A549 (cell line): ENCODE measurements around the gene NAP1L3. TPM values are rescaled to one million over a fixed set of nuclear protein-coding genes. Genes with fewer than 3 reads are reported as not detected.

Source experiments
- ATAC-seq, 2 experiments: fragments of 200-7000 bp in 1 of 2; fragments of >200 bp in 1 of 2; cut with Nextera tagmentation in 1 of 2; cut with Tn5 transposase in 1 of 2; 3 replicates each; pipeline versions ENCODE4 v1.8.0 to v1.9.1; 2018 to 2020; ENCODE audit warnings: mild to moderate bottlenecking in 1 of 2, moderate library complexity in 1 of 2
- CTCF ChIA-PET: fragments of 300-600 bp; sonication (Branson Sonifier 250); formaldehyde crosslinking; extraction: SDS; loops from one replicate; lab custom pipeline; 2021; ENCODE audit warnings: antibody characterized with exemption, inconsistent platforms; lab: Yijun Ruan, JAX
- POLR2A ChIA-PET: fragments of 350-600 bp; formaldehyde crosslinking; extraction: SDS; loops from one replicate; lab custom pipeline; 2021; ENCODE audit warnings: antibody characterized with exemption, inconsistent platforms; lab: Yijun Ruan, JAX
- DNase-seq, 2 experiments: peaks; one replicate each; pipeline versions ENCODE4 v3.0.0 to v3.0.0-alpha.2; 2011 to 2016; ENCODE audit warnings: low read depth in 1 of 2, low spot score in 1 of 2
- FAIRE-seq: peaks from 2 replicates; lab custom pipeline; 2011; peaks lifted over from hg19 to GRCh38; lab: Jason Lieb, UNC
- H3K27ac ChIP-seq, 2 experiments: fragments of >200 bp; sonication (Bioruptor Twin); formaldehyde crosslinking; 3 replicates each; pipeline ENCODE4 v1.5.1; 2016 to 2017
- H3K4me1 ChIP-seq: fragments of >200 bp; sonication (Bioruptor Twin); formaldehyde crosslinking; 3 replicates; pipeline ENCODE4 v1.6.1; 2016
- H3K4me2 ChIP-seq: fragments of >200 bp; sonication (Bioruptor Twin); formaldehyde crosslinking; 3 replicates; pipeline ENCODE4 v1.6.1; 2016
- H3K4me3 ChIP-seq: fragments of >200 bp; sonication (Bioruptor Twin); formaldehyde crosslinking; 3 replicates; pipeline ENCODE4 v1.5.1; 2016
- H3K9me3 ChIP-seq: fragments of >200 bp; sonication (Bioruptor Twin); formaldehyde crosslinking; 3 replicates; pipeline ENCODE4 v1.6.1; 2016
- CBX8 ChIP-seq: fragments of 200-600 bp; sonication (generic); IDR thresholded peaks from 2 replicates; pipeline ENCODE4 v1.6.1; 2016
- CEBPB ChIP-seq, 2 experiments: fragments of >200 bp in 1 of 2; sonication (Bioruptor Twin) in 1 of 2; formaldehyde crosslinking in 1 of 2; IDR thresholded peaks; 2 replicates each; pipeline ENCODE4 v1.6.1; 2012 to 2016
- CHD4 ChIP-seq: fragments of 200-600 bp; sonication (generic); IDR thresholded peaks from 2 replicates; pipeline ENCODE4 v1.6.1; 2016; ENCODE audit warnings: antibody characterized with exemption, mild to moderate bottlenecking, borderline replicate concordance
- EHF ChIP-seq: fragments of 250-450 bp; sonication (Bioruptor Pico); IDR thresholded peaks from 2 replicates; pipeline ENCODE4 v1.5.0; 2020; ENCODE audit warnings: mild to moderate bottlenecking
- EHMT2 ChIP-seq: fragments of 200-600 bp; sonication (generic); IDR thresholded peaks from 2 replicates; pipeline ENCODE4 v1.6.1; 2016; ENCODE audit warnings: antibody characterized with exemption, low read depth, mild to moderate bottlenecking, moderate library complexity
- HOXA7 ChIP-seq: fragments of 250-450 bp; sonication (Bioruptor Pico); IDR thresholded peaks from 2 replicates; pipeline ENCODE4 v1.5.0; 2020; ENCODE audit warnings: mild to moderate bottlenecking, moderate library complexity
- JUN ChIP-seq, 2 experiments: fragments of >200 bp; sonication (Bioruptor Twin); formaldehyde crosslinking; IDR thresholded peaks; 2 replicates in 1 of 2; 3 replicates in 1 of 2; pipeline ENCODE4 v1.6.1; 2016 to 2017
- JUNB ChIP-seq: fragments of >200 bp; sonication (Bioruptor Twin); formaldehyde crosslinking; IDR thresholded peaks from 2 replicates; pipeline ENCODE4 v1.6.1; 2016
- KDM1A ChIP-seq: fragments of 200-600 bp; sonication (generic); IDR thresholded peaks from 2 replicates; pipeline ENCODE4 v1.6.1; 2016; ENCODE audit warnings: low read depth, mild to moderate bottlenecking
- MAZ ChIP-seq: fragments of 150-350 bp; IDR thresholded peaks from 2 replicates; pipeline ENCODE4 v1.6.1; 2014; ENCODE audit warnings: antibody characterized with exemption, low read depth, low read length, borderline replicate concordance
- MYC ChIP-seq: IDR thresholded peaks from 2 replicates; pipeline ENCODE4 v1.6.1; 2012; ENCODE audit warnings: mild to moderate bottlenecking, inconsistent platforms, low read length, improper control_type of control experiment, borderline replicate concordance
- RAD21 ChIP-seq, 2 experiments: fragments of >200 bp in 1 of 2; sonication (Bioruptor Twin) in 1 of 2; formaldehyde crosslinking in 1 of 2; IDR thresholded peaks in 1 of 2; conservative IDR thresholded peaks in 1 of 2; 2 replicates in 1 of 2; 3 replicates in 1 of 2; pipeline ENCODE4 v1.6.1; 2012 to 2018; ENCODE audit warnings: inconsistent platforms in 1 of 2
- RCOR1 ChIP-seq: fragments of 150-350 bp; IDR thresholded peaks from 2 replicates; pipeline ENCODE4 v1.6.1; 2014; ENCODE audit warnings: antibody characterized with exemption, low read length, low read depth
- RFX5 ChIP-seq: fragments of 450-650 bp; IDR thresholded peaks from 2 replicates; pipeline ENCODE4 v1.7.1; 2014; ENCODE audit warnings: antibody characterized with exemption, mild to moderate bottlenecking, moderate library complexity
- SREBF2 ChIP-seq: fragments of 450-650 bp; IDR thresholded peaks from 2 replicates; pipeline ENCODE4 v1.6.1; 2014; ENCODE audit warnings: mild to moderate bottlenecking, moderate library complexity
- ZC3H11A ChIP-seq: fragments of 450-650 bp; IDR thresholded peaks from 2 replicates; pipeline ENCODE4 v1.6.1; 2014; ENCODE audit warnings: antibody characterized with exemption, mild to moderate bottlenecking
- ZNF302 ChIP-seq: fragments of 250-450 bp; sonication (Bioruptor Pico); IDR thresholded peaks from 2 replicates; pipeline ENCODE4 v1.9.0; 2021; ENCODE audit warnings: inconsistent platforms, mild to moderate bottlenecking, moderate library complexity
- ZSCAN20 ChIP-seq: fragments of 250-450 bp; sonication (Bioruptor Pico); IDR thresholded peaks from 2 replicates; pipeline ENCODE4 v1.8.0; 2022; ENCODE audit warnings: mild to moderate bottlenecking, moderate library complexity
- WGBS: methylation state at CpG from one replicate; pipeline ENCODE4 v1.1.6; 2017; ENCODE audit errors: missing lambda C conversion rate; 5-methylcytosine and 5-hydroxymethylcytosine counted together
- polyA plus RNA-seq, 4 experiments: library from polyadenylated mRNA; depleted of rRNA in 3 of 4; stranded (reverse); fragments of >200 nt; fragmentation: RNase III in 1 of 4; extraction: RNeasy Plus Mini Kit Qiagen cat#74134 plus additional on column Dnase treatment in 1 of 4; gene quantifications; 2 replicates in 3 of 4; 3 replicates in 1 of 4; pipeline ENCODE4 v1.2.3, GENCODE V29; 2011 to 2017
- TF ChIP-seq, protein P1 (sequence below): fragments of >200 bp; sonication (Bioruptor Twin); formaldehyde crosslinking; IDR thresholded peaks from 3 replicates; pipeline ENCODE4 v1.5.1; 2016
- TF ChIP-seq, protein P2 (sequence below): fragments of >200 bp; sonication (Bioruptor Twin); formaldehyde crosslinking; IDR thresholded peaks from 2 replicates; pipeline ENCODE4 v1.6.1; 2016
- TF ChIP-seq, protein P3 (sequence below): fragments of 200-600 bp; sonication (generic); IDR thresholded peaks from 2 replicates; pipeline ENCODE4 v1.6.1; 2016; ENCODE audit warnings: antibody characterized with exemption, mild to moderate bottlenecking, moderate library complexity
- TF ChIP-seq, protein P4 (sequence below): fragments of >200 bp; sonication (Bioruptor Twin); formaldehyde crosslinking; IDR thresholded peaks from 3 replicates; pipeline ENCODE4 v1.6.1; 2016

NAP1L3 gene
- polyA plus RNA-seq, 2 of the 4 experiments (the other 2 are of a cell fraction), result 0.15 to 0.23 TPM

DNA sequence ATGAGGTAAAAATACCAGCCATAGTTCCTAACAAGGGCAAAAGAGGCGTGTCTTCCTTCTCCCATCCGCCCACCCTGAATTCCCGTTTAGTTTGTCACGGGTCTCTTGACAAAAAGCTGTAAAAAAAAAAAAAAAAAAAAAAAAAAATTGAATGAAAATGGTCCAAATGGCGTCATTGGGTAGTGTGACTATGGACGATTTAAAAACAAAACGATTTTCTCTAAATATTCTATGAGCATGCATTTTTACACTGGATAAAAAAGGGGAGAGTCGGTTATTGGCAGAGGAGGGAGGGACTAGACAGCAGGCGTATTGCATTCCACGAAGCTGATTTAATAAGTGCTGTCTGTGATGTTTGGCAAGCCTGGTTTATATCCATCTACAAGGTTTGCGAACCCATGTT, 492 bp upstream of the NAP1L3 start, which contains the start of gene FAM133A:
Gene FAM133A (plus strand): TSS at position 338 of the 403 bp plus-strand sequence. CDS start 35,214 bp downstream, outside the sequence.
- peak within 1 kb of the TSS; percentile 83 for H3K4me2 ChIP-seq
- ATAC-seq (peak; percentile 31 to 72; a peak in 4 of 6 replicates), FAIRE-seq (no peak)

DNA sequence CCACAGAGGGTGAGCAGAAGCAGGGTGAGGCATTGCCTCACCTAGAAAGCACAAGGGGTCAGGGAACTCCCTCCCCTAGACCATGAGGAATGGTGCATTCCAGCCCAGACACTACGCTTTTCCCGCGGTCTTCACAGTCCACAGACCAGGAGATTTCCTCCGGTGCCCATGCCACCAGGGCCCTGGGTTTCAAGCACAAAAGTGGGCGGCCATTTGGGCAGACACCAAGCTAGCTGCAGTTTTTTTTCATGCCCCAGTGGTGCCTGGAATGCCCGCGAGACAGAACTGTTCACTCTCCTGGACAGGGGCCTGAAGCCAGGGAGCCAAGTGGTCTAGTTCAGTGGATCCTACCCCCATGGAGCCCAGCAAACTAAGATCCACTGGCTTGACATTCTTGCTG, 12.8 kb downstream of the NAP1L3 start:
- ATAC-seq, result no peak

More for the DNA sequence above, 492 bp upstream of the NAP1L3 start, which contains the start of gene FAM133A:
- ChIA-PET POLR2A (interaction anchor here (0.5 to 0.6 kb wide), 2 partner anchors 102 to 382 kb away, joined by 4 read pairs; no protein-coding TSS in a partner anchor), CTCF (interaction anchor here (0.6 kb wide), 1 partner anchor 1217 kb away, joined by 4 read pairs; no protein-coding TSS in a partner anchor)
- 2% methylated on average over 11 of the region's 11 CpGs for WGBS
- DNase-seq, result peak in 1 of 2 experiments; percentile 10
- 0 out of 6 replicates have a peak within 1 kb of the TSS, but pooled peaks of 1 of the 2 experiments have one; percentile 41 for H3K27ac ChIP-seq
- H3K9me3 ChIP-seq, result no peaks in the 10 kb centered on the region
- TF ChIP-seq MAZ (no peak), JUNB (no peak), ZNF302 (CRISPR knock-in tag) (no peak), SREBF2 (no peak), KDM1A (no peak), CEBPB (IDR thresholded peaks at IDR 0.05) (no peak), ZC3H11A (no peak), JUN (IDR thresholded peaks at IDR 0.05) (no peak), RAD21 (conservative IDR thresholded peaks at IDR 0.05 in 1 of 2, IDR thresholded peaks at IDR 0.05 in 1 of 2) (no peak), CHD4 (no peak), RCOR1 (no peak), MYC (no peak), HOXA7 (CRISPR knock-in tag) (no peak), RFX5 (no peak)
- TF ChIP-seq, protein P1, sequence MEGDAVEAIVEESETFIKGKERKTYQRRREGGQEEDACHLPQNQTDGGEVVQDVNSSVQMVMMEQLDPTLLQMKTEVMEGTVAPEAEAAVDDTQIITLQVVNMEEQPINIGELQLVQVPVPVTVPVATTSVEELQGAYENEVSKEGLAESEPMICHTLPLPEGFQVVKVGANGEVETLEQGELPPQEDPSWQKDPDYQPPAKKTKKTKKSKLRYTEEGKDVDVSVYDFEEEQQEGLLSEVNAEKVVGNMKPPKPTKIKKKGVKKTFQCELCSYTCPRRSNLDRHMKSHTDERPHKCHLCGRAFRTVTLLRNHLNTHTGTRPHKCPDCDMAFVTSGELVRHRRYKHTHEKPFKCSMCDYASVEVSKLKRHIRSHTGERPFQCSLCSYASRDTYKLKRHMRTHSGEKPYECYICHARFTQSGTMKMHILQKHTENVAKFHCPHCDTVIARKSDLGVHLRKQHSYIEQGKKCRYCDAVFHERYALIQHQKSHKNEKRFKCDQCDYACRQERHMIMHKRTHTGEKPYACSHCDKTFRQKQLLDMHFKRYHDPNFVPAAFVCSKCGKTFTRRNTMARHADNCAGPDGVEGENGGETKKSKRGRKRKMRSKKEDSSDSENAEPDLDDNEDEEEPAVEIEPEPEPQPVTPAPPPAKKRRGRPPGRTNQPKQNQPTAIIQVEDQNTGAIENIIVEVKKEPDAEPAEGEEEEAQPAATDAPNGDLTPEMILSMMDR, result no peak
- TF ChIP-seq, protein P2, sequence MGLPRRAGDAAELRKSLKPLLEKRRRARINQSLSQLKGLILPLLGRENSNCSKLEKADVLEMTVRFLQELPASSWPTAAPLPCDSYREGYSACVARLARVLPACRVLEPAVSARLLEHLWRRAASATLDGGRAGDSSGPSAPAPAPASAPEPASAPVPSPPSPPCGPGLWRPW, result no peak
- TF ChIP-seq, protein P3, sequence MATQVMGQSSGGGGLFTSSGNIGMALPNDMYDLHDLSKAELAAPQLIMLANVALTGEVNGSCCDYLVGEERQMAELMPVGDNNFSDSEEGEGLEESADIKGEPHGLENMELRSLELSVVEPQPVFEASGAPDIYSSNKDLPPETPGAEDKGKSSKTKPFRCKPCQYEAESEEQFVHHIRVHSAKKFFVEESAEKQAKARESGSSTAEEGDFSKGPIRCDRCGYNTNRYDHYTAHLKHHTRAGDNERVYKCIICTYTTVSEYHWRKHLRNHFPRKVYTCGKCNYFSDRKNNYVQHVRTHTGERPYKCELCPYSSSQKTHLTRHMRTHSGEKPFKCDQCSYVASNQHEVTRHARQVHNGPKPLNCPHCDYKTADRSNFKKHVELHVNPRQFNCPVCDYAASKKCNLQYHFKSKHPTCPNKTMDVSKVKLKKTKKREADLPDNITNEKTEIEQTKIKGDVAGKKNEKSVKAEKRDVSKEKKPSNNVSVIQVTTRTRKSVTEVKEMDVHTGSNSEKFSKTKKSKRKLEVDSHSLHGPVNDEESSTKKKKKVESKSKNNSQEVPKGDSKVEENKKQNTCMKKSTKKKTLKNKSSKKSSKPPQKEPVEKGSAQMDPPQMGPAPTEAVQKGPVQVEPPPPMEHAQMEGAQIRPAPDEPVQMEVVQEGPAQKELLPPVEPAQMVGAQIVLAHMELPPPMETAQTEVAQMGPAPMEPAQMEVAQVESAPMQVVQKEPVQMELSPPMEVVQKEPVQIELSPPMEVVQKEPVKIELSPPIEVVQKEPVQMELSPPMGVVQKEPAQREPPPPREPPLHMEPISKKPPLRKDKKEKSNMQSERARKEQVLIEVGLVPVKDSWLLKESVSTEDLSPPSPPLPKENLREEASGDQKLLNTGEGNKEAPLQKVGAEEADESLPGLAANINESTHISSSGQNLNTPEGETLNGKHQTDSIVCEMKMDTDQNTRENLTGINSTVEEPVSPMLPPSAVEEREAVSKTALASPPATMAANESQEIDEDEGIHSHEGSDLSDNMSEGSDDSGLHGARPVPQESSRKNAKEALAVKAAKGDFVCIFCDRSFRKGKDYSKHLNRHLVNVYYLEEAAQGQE, result no peak
- no peaks in the 10 kb centered on the region for H3K4me1 ChIP-seq
- H3K4me3 ChIP-seq, result peak within 1 kb of the TSS; percentile 61

More for the DNA sequence above, 12.8 kb downstream of the NAP1L3 start:
- TF ChIP-seq EHF (CRISPR knock-in tag), result no peak
- TF ChIP-seq ZNF302 (CRISPR knock-in tag), result no peak
- TF ChIP-seq MYC, result no peak
- TF ChIP-seq, protein P4, sequence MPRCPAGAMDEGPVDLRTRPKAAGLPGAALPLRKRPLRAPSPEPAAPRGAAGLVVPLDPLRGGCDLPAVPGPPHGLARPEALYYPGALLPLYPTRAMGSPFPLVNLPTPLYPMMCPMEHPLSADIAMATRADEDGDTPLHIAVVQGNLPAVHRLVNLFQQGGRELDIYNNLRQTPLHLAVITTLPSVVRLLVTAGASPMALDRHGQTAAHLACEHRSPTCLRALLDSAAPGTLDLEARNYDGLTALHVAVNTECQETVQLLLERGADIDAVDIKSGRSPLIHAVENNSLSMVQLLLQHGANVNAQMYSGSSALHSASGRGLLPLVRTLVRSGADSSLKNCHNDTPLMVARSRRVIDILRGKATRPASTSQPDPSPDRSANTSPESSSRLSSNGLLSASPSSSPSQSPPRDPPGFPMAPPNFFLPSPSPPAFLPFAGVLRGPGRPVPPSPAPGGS, result no peak
- no peak for TF ChIP-seq CEBPB (IDR thresholded peaks at IDR 0.05)
- TF ChIP-seq EHMT2, result no peak
- no peak for TF ChIP-seq RFX5
- no peak for TF ChIP-seq ZSCAN20 (CRISPR knock-in tag)
- TF ChIP-seq JUNB, result no peak
- TF ChIP-seq SREBF2, result no peak
- no peak for TF ChIP-seq CBX8
- no peaks in the 10 kb centered on the region for H3K4me1 ChIP-seq
- ChIA-PET CTCF (interaction anchor here (0.6 kb wide), 1 partner anchor 1982 kb away, joined by 3 read pairs; no protein-coding TSS in a partner anchor), POLR2A (no interaction called here)
- H3K27ac ChIP-seq, result no peak overlapping the region
- H3K4me2 ChIP-seq, result no peak overlapping the region
- WGBS, result 38% methylated on average over 5 of the region's 7 CpGs
- DNase-seq (no peak), FAIRE-seq (no peak)
- no peak overlapping the region for H3K4me3 ChIP-seq
- no peaks in the 10 kb centered on the region for H3K9me3 ChIP-seq
